CD4-positive, alpha-beta memory T cell (primary cell): ENCODE measurements around the gene AGAP4. TPM values are rescaled to one million over a fixed set of nuclear protein-coding genes. Genes with fewer than 3 reads are reported as not detected.
"Not testable (repeated sequence)": the region's sequence is repeated elsewhere in the genome, so short reads cannot be mapped to it uniquely, and the experiment has no call there.

Source experiments
- CTCF ChIA-PET: fragments of 350-600 bp; sonication (Branson Sonifier 250); formaldehyde crosslinking; loops from one replicate; lab custom pipeline; 2021; ENCODE audit warnings: inconsistent platforms; ENCODE audit not compliant: partially characterized antibody; lab: Charles Lee
- POLR2A ChIA-PET: fragments of 350-600 bp; sonication (Branson Sonifier 250); formaldehyde crosslinking; loops from one replicate; lab custom pipeline; 2021; ENCODE audit not compliant: partially characterized antibody; lab: Charles Lee
- DNase-seq, 5 donors: peaks; one replicate each; pipeline versions ENCODE4 v3.0.0 to v3.0.0-alpha.2; 2020 to 2022; ENCODE audit warnings: mixed read lengths in 1 of 5
- H3K27ac ChIP-seq: one replicate; pipeline ENCODE4 v1.7.0; 2013; ENCODE audit warnings: low read depth, low read length
- H3K27me3 ChIP-seq: 2 replicates; pipeline ENCODE4 v1.7.0; 2013; ENCODE audit warnings: mild to moderate bottlenecking, low read length, moderate library complexity; ENCODE audit not compliant: insufficient read depth
- H3K36me3 ChIP-seq: 2 replicates; pipeline ENCODE4 v1.7.0; 2013; ENCODE audit warnings: mild to moderate bottlenecking, low read length, moderate library complexity; ENCODE audit not compliant: insufficient read depth
- H3K4me1 ChIP-seq: 2 replicates; pipeline ENCODE4 v1.7.0; 2013; ENCODE audit warnings: mild to moderate bottlenecking, low read length, moderate library complexity; ENCODE audit not compliant: insufficient read depth
- H3K4me3 ChIP-seq, 2 donors: one replicate each; pipeline ENCODE4 v1.7.0; 2013; ENCODE audit warnings: low read length in 2 of 2, mild to moderate bottlenecking in 1 of 2
- H3K9me3 ChIP-seq, 2 donors: one replicate each; pipeline ENCODE4 v1.7.0; 2013; ENCODE audit warnings: low read length in 2 of 2, control low read depth in 1 of 2; ENCODE audit not compliant: control insufficient read depth in 1 of 2
- H3K27ac Mint-ChIP-seq, 7 donors: one replicate each; pipeline ENCODE4 v1.8.0; 2020 to 2021; ENCODE audit warnings: mixed read lengths in 7 of 7, mild to moderate bottlenecking in 6 of 7, inconsistent platforms in 3 of 7, moderate library complexity in 3 of 7
- H3K27me3 Mint-ChIP-seq, 2 donors: one replicate each; pipeline ENCODE4 v1.8.0; 2020 to 2021; ENCODE audit warnings: mixed read lengths in 2 of 2
- H3K36me3 Mint-ChIP-seq, 2 donors: one replicate each; pipeline ENCODE4 v1.8.0; 2020 to 2021; ENCODE audit warnings: mixed read lengths in 2 of 2, inconsistent platforms in 1 of 2, mild to moderate bottlenecking in 1 of 2
- H3K4me1 Mint-ChIP-seq, 4 donors: one replicate each; pipeline ENCODE4 v1.8.0; 2020 to 2021; ENCODE audit warnings: mixed read lengths in 4 of 4, mild to moderate bottlenecking in 1 of 4
- H3K4me3 Mint-ChIP-seq, 8 donors: one replicate each; pipeline ENCODE4 v1.8.0; 2020 to 2021; ENCODE audit warnings: mixed read lengths in 8 of 8, mild to moderate bottlenecking in 7 of 8, moderate library complexity in 6 of 8, inconsistent platforms in 3 of 8
- H3K9me3 Mint-ChIP-seq, 8 donors: one replicate each; pipeline ENCODE4 v1.8.0; 2020 to 2021; ENCODE audit warnings: mixed read lengths in 8 of 8, mild to moderate bottlenecking in 5 of 8, inconsistent platforms in 3 of 8, moderate library complexity in 1 of 8
- intact Hi-C: fragments of 100-400 bp; cut with micrococcal nuclease; formaldehyde crosslinking; loops from one replicate; pipeline ENCODE4 v1.15.1; 2023
- polyA plus RNA-seq, 2 donors: library from polyadenylated mRNA; unstranded; fragments of 300-500 nt; fragmentation: Illumina TruSeq; gene quantifications; one replicate each; pipeline ENCODE4 v1.2.3, GENCODE V29; 2021
- total RNA-seq, 2 experiments: library from RNA; stranded (reverse); gene quantifications; one replicate each; pipeline ENCODE4 v1.2.3, GENCODE V29; 2021

AGAP4 gene
- total RNA-seq (10 to 100 TPM; 29.6 to 35.4 TPM), polyA plus RNA-seq (1 to 10 TPM in 1 of 2 donors, under 1 TPM in 1; 0.12 to 3.0 TPM)

GRCh38 chr10:45847400-45847799 lies at the start of gene AGAP4:
Gene AGAP4, minus strand, starts transcription at chr10:45847500. Its CDS starts 153 bp downstream, at chr10:45847347.
- POLR2A ChIA-PET, DNase-seq, H3K36me3 ChIP-seq, H3K4me1 Mint-ChIP-seq, H3K27me3 ChIP-seq, H3K9me3 Mint-ChIP-seq, H3K4me3 ChIP-seq, H3K9me3 ChIP-seq, intact Hi-C loops, CTCF ChIA-PET, H3K4me3 Mint-ChIP-seq, H3K4me1 ChIP-seq, H3K27me3 Mint-ChIP-seq, H3K27ac Mint-ChIP-seq, H3K36me3 Mint-ChIP-seq, H3K27ac ChIP-seq: not testable (repeated sequence)

DNA sequence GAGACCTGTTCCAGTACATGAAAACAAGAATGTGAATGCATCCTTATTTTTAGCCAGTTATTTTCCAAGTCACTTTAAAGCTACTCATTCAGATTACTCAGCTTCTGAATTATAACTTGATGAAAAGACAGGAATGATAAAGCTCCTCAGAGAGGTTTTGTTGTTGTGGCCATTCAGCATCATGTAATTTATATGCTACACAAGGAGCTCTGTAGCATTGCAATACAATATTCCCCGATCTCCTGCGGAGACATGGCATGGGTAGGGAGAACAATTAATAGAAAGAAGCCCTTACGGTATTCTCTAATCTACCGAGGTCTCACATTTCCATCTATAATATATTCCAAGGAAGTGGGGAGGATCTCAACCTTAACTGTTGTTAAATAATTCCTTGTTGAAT lies 43.4 kb upstream of the AGAP4 start:
- H3K4me3 ChIP-seq, H3K27ac ChIP-seq, intact Hi-C loops, CTCF ChIA-PET, H3K9me3 ChIP-seq, H3K27me3 Mint-ChIP-seq, H3K27ac Mint-ChIP-seq, DNase-seq, H3K36me3 ChIP-seq, H3K27me3 ChIP-seq, H3K4me3 Mint-ChIP-seq, H3K4me1 Mint-ChIP-seq, H3K9me3 Mint-ChIP-seq, H3K4me1 ChIP-seq, POLR2A ChIA-PET, H3K36me3 Mint-ChIP-seq: not testable (repeated sequence)

DNA sequence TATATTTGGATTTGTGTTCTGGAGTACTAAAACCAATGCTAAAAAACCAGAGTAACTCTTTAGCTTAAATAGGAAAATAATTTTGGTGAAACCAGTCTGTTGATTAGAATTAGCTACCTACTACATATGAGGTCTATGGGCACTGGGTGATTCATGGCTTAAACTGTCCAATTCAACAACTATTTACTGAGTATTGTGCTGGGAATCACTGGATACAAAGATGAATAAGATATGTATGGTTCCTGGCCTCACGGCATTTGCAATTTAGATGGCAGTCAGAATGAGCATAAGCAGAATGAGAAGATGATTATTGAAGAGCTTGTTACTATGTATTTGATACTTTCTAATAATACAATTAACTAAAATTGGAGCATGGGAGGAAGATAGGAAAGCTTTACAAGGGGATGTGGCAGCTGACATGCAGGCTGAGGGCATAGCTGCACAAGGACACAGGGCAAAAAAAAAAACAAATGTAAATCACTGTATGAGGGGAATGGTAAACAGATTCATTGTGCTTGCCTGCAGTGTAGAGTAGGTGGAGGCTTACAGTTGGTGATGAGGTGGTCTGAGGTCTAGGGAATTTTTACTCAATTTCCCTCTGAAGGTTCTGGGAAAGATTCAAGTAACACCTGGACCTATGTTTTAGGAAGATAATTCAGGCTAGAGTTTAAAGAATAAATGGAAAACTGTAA lies 42.4 kb upstream of the AGAP4 start:
- H3K27ac Mint-ChIP-seq, H3K9me3 ChIP-seq, H3K4me1 ChIP-seq, H3K9me3 Mint-ChIP-seq, H3K4me1 Mint-ChIP-seq, H3K4me3 ChIP-seq, H3K36me3 Mint-ChIP-seq, H3K27ac ChIP-seq, intact Hi-C loops, H3K27me3 Mint-ChIP-seq, DNase-seq, H3K4me3 Mint-ChIP-seq, POLR2A ChIA-PET, H3K27me3 ChIP-seq, H3K36me3 ChIP-seq, CTCF ChIA-PET: not testable (repeated sequence)

GRCh38 chr10:45882880-45883279 lies 35.6 kb upstream of the AGAP4 start:
- H3K27me3 Mint-ChIP-seq, H3K9me3 Mint-ChIP-seq, H3K27ac ChIP-seq, CTCF ChIA-PET, H3K4me3 ChIP-seq, POLR2A ChIA-PET, H3K4me3 Mint-ChIP-seq, H3K4me1 Mint-ChIP-seq, intact Hi-C loops, H3K27me3 ChIP-seq, H3K27ac Mint-ChIP-seq, DNase-seq, H3K36me3 ChIP-seq, H3K36me3 Mint-ChIP-seq, H3K9me3 ChIP-seq, H3K4me1 ChIP-seq: not testable (repeated sequence)

GRCh38 chr10:45865404-45865803 lies 18.1 kb upstream of the AGAP4 start:
- CTCF ChIA-PET: not testable (repeated sequence)

DNA sequence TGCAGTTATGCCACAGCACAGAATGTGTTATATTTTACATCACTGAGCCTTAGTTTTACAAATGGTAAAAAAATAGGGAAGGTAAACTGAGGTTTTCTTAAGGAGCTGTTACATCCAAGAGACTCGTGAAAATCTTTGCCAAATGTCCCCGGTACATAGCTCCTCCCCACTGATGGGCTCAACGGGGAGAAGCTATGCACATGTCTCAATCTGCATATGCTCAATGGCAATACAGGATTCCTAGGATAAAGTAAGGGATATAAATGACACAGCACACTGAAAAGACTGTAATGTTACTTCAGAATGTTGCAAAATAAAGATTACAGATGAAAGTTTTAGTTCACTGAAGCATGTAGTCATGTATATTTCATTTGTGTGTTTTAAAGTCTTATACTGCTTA lies 17.0 kb upstream of the AGAP4 start:
- H3K36me3 ChIP-seq, H3K27ac Mint-ChIP-seq, H3K9me3 Mint-ChIP-seq, H3K4me1 Mint-ChIP-seq, H3K27me3 ChIP-seq, H3K4me3 Mint-ChIP-seq, DNase-seq, H3K9me3 ChIP-seq, H3K36me3 Mint-ChIP-seq, POLR2A ChIA-PET, intact Hi-C loops, H3K4me3 ChIP-seq, H3K27ac ChIP-seq, H3K4me1 ChIP-seq, H3K27me3 Mint-ChIP-seq, CTCF ChIA-PET: not testable (repeated sequence)

More at GRCh38 chr10:45865404-45865803, 18.1 kb upstream of the AGAP4 start:
- H3K27ac ChIP-seq, H3K4me1 Mint-ChIP-seq, H3K9me3 Mint-ChIP-seq, H3K4me3 Mint-ChIP-seq, H3K27me3 ChIP-seq, POLR2A ChIA-PET, DNase-seq, H3K27me3 Mint-ChIP-seq, H3K36me3 ChIP-seq, H3K36me3 Mint-ChIP-seq, H3K4me1 ChIP-seq, H3K4me3 ChIP-seq, H3K9me3 ChIP-seq, H3K27ac Mint-ChIP-seq, intact Hi-C loops: not testable (repeated sequence)

- H3K36me3 ChIP-seq, H3K4me3 ChIP-seq, H3K27ac Mint-ChIP-seq, H3K4me1 Mint-ChIP-seq, CTCF ChIA-PET, H3K27ac ChIP-seq, H3K27me3 ChIP-seq, DNase-seq, H3K4me3 Mint-ChIP-seq, POLR2A ChIA-PET, H3K36me3 Mint-ChIP-seq, H3K9me3 Mint-ChIP-seq, H3K9me3 ChIP-seq, H3K27me3 Mint-ChIP-seq, H3K4me1 ChIP-seq, intact Hi-C loops: not testable (repeated sequence)
These were observed 16.3 kb upstream of the AGAP4 start for GRCh38 chr10:45863632-45864031.

GRCh38 chr10:45857931-45858330 lies 10.6 kb upstream of the AGAP4 start:
- CTCF ChIA-PET, H3K9me3 ChIP-seq, DNase-seq, H3K4me1 ChIP-seq, H3K9me3 Mint-ChIP-seq, H3K27me3 Mint-ChIP-seq, H3K27ac Mint-ChIP-seq, H3K36me3 ChIP-seq, H3K4me3 ChIP-seq, POLR2A ChIA-PET, H3K4me1 Mint-ChIP-seq, H3K27ac ChIP-seq, H3K4me3 Mint-ChIP-seq, H3K27me3 ChIP-seq, intact Hi-C loops: not testable (repeated sequence)
- peaks cover 4 to 10% of the 10 kb centered on the region in 2 donors for H3K36me3 Mint-ChIP-seq
